ENCODE data around the gene SCN10A. TPM values are rescaled to one million over a fixed set of nuclear protein-coding genes. Genes with fewer than 3 reads are reported as not detected.

The SCN10A gene
- total RNA-seq = not detected in 2 replicates

DNA sequence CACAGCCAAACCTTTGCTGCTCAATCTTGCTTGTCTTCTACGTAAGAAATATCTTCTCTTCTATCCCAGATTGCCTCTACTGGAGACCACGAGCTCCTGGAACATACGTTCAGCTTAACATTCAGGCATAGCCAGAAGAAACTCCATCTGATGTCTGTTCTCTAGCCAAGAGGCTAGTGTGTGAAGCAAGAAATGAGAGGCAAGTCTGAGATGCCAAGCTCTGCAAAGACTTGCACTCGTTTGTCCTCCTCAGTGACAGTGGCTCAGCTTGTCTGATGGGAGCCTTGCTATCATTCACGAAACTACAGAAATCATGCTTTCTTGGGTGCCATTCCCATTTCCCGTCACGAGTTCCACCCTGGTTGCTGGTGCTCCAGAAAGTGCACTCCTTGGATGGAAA, at the start of gene SCN10A:
SCN10A (minus strand) TSS at position 192 of the 400 bp plus-strand sequence. CDS start 22,207 bp downstream, outside the sequence.
- POLR2A ChIA-PET = interaction anchor here (0.6 kb wide), 1 partner anchor 1015 kb away, joined by 4 read pairs; no protein-coding TSS in a partner anchor
- TF ChIP-seq, protein P1, sequence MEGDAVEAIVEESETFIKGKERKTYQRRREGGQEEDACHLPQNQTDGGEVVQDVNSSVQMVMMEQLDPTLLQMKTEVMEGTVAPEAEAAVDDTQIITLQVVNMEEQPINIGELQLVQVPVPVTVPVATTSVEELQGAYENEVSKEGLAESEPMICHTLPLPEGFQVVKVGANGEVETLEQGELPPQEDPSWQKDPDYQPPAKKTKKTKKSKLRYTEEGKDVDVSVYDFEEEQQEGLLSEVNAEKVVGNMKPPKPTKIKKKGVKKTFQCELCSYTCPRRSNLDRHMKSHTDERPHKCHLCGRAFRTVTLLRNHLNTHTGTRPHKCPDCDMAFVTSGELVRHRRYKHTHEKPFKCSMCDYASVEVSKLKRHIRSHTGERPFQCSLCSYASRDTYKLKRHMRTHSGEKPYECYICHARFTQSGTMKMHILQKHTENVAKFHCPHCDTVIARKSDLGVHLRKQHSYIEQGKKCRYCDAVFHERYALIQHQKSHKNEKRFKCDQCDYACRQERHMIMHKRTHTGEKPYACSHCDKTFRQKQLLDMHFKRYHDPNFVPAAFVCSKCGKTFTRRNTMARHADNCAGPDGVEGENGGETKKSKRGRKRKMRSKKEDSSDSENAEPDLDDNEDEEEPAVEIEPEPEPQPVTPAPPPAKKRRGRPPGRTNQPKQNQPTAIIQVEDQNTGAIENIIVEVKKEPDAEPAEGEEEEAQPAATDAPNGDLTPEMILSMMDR (IDR thresholded peaks at IDR 0.05) = no peak
- Mint-ChIP-seq H3K9me3 (no peaks in the 10 kb centered on the region), H3K4me3 (no peak within 1 kb of the TSS), H3K4me1 (no peaks in the 10 kb centered on the region), H3K36me3 (ENCODE audit: low read depth) (no peaks in the 10 kb centered on the region), H3K27me3 (peaks cover 3% of the 10 kb centered on the region), H3K27ac (no peak within 1 kb of the TSS)
- DNase-seq (no peak), ATAC-seq (ENCODE audit: low read depth) (no peak)
- intact Hi-C loops (cut with micrococcal nuclease) = no loop called here
- CTCF ChIA-PET = interaction anchor here (1.5 kb wide), 1 partner anchor 294 kb away, joined by 3 read pairs; no protein-coding TSS in a partner anchor

DNA sequence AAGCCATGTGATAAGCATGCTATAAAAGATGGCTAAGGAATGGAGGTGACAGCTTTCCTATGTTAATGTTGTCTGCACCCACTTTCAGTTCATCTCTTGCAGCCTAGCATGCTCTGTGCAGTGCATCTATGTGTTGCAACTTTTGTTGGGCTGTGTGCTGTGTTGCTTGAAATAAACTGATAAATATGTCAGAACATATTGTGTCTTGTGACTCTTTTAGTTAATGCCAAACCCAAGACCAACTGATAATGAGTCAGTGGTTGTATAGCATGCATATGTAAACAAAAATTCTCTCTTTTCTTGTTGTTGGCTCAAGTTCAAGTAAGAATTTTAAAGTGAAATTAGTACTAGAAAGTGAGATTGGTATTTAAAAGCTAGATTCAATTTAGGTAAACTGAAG, 37.0 kb upstream of the SCN10A start:
- TF ChIP-seq, protein P1 (IDR thresholded peaks at IDR 0.05) = no peak
- H3K27me3 Mint-ChIP-seq = peaks cover 5% of the 10 kb centered on the region
- H3K27ac Mint-ChIP-seq = no peak overlapping the region
- DNase-seq (no peak), ATAC-seq (ENCODE audit: low read depth) (no peak)
- H3K9me3 Mint-ChIP-seq = peaks cover 6% of the 10 kb centered on the region
- no peaks in the 10 kb centered on the region for H3K4me1 Mint-ChIP-seq
- H3K4me3 Mint-ChIP-seq = no peak overlapping the region
- ChIA-PET CTCF (no interaction called here), POLR2A (no interaction called here)
- H3K36me3 Mint-ChIP-seq (ENCODE audit: low read depth) = no peaks in the 10 kb centered on the region
- intact Hi-C loops (cut with micrococcal nuclease) = no loop called here

DNA sequence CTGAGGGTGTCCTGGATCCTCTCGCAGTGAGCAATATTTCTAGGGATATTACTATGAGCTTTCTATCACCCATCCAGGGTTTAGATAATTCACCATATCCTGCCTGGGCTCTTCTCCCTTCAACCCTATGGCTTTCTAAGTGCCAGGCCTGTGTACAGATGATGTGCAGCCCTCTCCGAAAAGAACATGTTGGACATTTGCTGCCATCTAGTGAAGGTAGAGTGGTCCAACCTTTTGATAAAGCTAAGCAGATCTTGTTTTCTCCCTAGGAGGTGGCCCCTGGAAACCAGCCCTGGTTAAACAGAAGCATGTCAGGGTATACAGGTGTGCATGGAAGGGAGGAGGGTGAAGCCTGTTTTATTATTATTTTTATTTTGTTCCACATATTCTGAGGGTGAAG, 27.9 kb upstream of the SCN10A start:
- TF ChIP-seq, protein P1 (IDR thresholded peaks at IDR 0.05) = no peak
- intact Hi-C loops (cut with micrococcal nuclease) = no loop called here
- ATAC-seq (ENCODE audit: low read depth) = no peak
- Mint-ChIP-seq H3K4me1 (no peaks in the 10 kb centered on the region), H3K27me3 (peaks cover 12% of the 10 kb centered on the region), H3K9me3 (no peaks in the 10 kb centered on the region), H3K27ac (no peak overlapping the region), H3K36me3 (ENCODE audit: low read depth) (no peaks in the 10 kb centered on the region), H3K4me3 (no peak overlapping the region)
- no peak for DNase-seq
- ChIA-PET CTCF (interaction anchor here (0.8 kb wide), 1 partner anchor 9 kb away, joined by 3 read pairs; no protein-coding TSS in a partner anchor), POLR2A (no interaction called here)

DNA sequence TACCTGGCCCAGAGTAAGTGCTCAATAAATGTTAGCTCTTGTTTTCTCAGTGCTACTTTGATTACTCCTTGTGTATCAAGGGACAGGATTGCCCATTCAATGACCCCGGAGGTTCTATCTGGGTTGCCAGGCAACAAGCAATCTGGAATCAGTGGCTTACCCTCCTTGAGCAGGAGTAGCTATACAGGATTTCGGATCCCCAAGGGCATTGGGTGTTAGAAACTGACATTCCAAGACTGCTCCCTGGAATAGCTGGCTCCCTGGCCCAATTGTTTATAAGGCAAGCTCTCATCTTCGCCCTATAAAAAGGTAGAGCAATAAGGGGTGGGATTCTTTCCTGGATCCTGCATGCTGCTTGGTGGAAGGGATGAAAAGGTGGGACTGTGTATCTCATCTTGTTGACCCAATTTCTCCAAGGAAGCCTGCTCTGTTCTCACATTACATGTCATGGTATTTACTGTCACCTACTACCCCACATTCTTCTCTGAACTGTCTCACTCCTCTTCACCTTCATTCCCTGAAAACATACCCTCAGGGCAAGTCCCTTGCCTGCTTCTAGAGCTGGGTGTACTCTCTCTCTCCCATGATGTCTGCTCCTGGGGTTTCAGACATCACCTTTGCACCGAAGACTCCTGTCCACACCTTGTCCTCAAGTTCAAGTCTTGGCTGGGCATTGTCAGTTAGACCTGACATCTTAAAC, 26.4 kb upstream of the SCN10A start:
- Mint-ChIP-seq H3K27me3 (peaks cover 12% of the 10 kb centered on the region), H3K4me3 (no peak overlapping the region), H3K4me1 (no peaks in the 10 kb centered on the region), H3K27ac (no peak overlapping the region), H3K36me3 (ENCODE audit: low read depth) (no peaks in the 10 kb centered on the region), H3K9me3 (no peaks in the 10 kb centered on the region)
- intact Hi-C loops (cut with micrococcal nuclease) = no loop called here
- ATAC-seq (ENCODE audit: low read depth) (no peak), DNase-seq (no peak)
- TF ChIP-seq, protein P1 (IDR thresholded peaks at IDR 0.05) = no peak
- ChIA-PET CTCF (no interaction called here), POLR2A (no interaction called here)

DNA sequence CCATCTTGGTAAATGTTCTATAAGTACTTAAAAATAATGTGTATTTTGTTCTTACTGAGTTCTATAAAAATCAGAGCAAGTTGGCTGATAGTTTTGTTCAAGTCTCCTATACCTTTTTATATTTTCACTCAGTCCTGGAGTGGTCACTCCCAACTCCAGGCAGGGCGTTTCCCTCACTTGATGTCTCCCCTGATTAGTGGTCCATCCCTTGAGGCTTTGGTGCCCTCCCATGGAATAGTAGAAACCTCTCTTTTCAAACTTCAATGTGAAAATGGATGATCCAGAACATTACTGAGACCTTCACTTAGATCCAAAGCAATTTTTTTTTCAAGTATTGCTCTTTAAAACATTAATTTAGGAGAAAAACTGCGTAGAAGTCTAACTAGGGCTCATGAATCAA, 25.0 kb upstream of the SCN10A start:
- intact Hi-C loops (cut with micrococcal nuclease) = no loop called here
- TF ChIP-seq, protein P1 (IDR thresholded peaks at IDR 0.05) = no peak
- H3K9me3 Mint-ChIP-seq = no peaks in the 10 kb centered on the region
- no peak for ATAC-seq (ENCODE audit: low read depth)
- H3K4me3 Mint-ChIP-seq = no peak overlapping the region
- H3K36me3 Mint-ChIP-seq (ENCODE audit: low read depth) = no peaks in the 10 kb centered on the region
- no peak for DNase-seq
- ChIA-PET POLR2A (no interaction called here), CTCF (no interaction called here)
- H3K27me3 Mint-ChIP-seq = peaks cover 6% of the 10 kb centered on the region
- no peak overlapping the region for H3K27ac Mint-ChIP-seq
- H3K4me1 Mint-ChIP-seq = no peaks in the 10 kb centered on the region
